Measurements from ENCODE around the gene PODNL1.

GRCh38 chr19:13909430-13909829, 28.8 kb downstream of the PODNL1 start:
- TF ChIP-seq CBX5 (IDR thresholded peaks at IDR 0.05; ENCODE audit: low read depth) (no peak), CTCF (IDR thresholded peaks at IDR 0.05 in 2 of 3, conservative IDR thresholded peaks at IDR 0.05 in 1 of 3; ENCODE audit: control insufficient read depth in 2 of 3, extremely low read depth in 1 of 3, insufficient read depth in 1 of 3, low read depth in 3 of 3, low read length in 3 of 3) (no peak), ZZZ3 (IDR thresholded peaks at IDR 0.05; ENCODE audit: control insufficient read depth, insufficient read length, low read depth) (no peak), NRF1 (conservative IDR thresholded peaks at IDR 0.05; ENCODE audit: low read depth, low read length) (no peak), PRDM15 (CRISPR knock-in tag; IDR thresholded peaks at IDR 0.05) (no peak), CHD1 (IDR thresholded peaks at IDR 0.05; ENCODE audit: low read depth, low read length) (no peak)
